WTC11 (cell line): Measurements from ENCODE around the gene DUOX2. TPM values are rescaled to one million over a fixed set of nuclear protein-coding genes. Genes with fewer than 3 reads are reported as not detected.

Experiments used
- ATAC-seq: fragments of 200-7000 bp; cut with Tn5 transposase; 2 replicates; pipeline ENCODE4 v1.10.0; 2021; ENCODE audit warnings: mild to moderate bottlenecking, moderate library complexity
- CTCF ChIA-PET: fragments of 300-600 bp; sonication (Branson Sonifier 250); formaldehyde crosslinking; loops from one replicate; lab custom pipeline; 2021; ENCODE audit warnings: antibody characterized with exemption; lab: Charles Lee
- POLR2A ChIA-PET: fragments of 350-600 bp; sonication (Branson Sonifier 250); formaldehyde crosslinking; loops from one replicate; lab custom pipeline; 2021; ENCODE audit warnings: antibody characterized with exemption; lab: Charles Lee
- DNase-seq: peaks from one replicate; pipeline ENCODE4 v3.0.0; 2021; ENCODE audit warnings: low spot score
- H3K27ac Mint-ChIP-seq: 2 replicates; pipeline ENCODE4 v1.8.0; 2021; ENCODE audit warnings: mixed read lengths
- H3K27me3 Mint-ChIP-seq: 2 replicates; pipeline ENCODE4 v1.8.0; 2021; ENCODE audit warnings: low read depth, mild to moderate bottlenecking, moderate library complexity, mixed read lengths
- H3K36me3 Mint-ChIP-seq: 2 replicates; pipeline ENCODE4 v1.8.0; 2021; ENCODE audit warnings: mixed read lengths
- H3K4me1 Mint-ChIP-seq: 2 replicates; pipeline ENCODE4 v1.8.0; 2022; ENCODE audit warnings: mixed read lengths
- H3K4me3 Mint-ChIP-seq: 2 replicates; pipeline ENCODE4 v1.8.0; 2021; ENCODE audit warnings: mild to moderate bottlenecking, moderate library complexity, mixed read lengths
- H3K9me3 Mint-ChIP-seq: 2 replicates; pipeline ENCODE4 v1.8.0; 2021; ENCODE audit warnings: mixed read lengths
- AFF4 ChIP-seq: sonication (generic); formaldehyde crosslinking; IDR thresholded peaks from 2 replicates; pipeline ENCODE4 v1.8.1; 2023; ENCODE audit warnings: mild to moderate bottlenecking, missing genetic modification reagents, borderline replicate concordance
- AR ChIP-seq: fragments of 250-450 bp; sonication (Bioruptor Pico); IDR thresholded peaks from 2 replicates; pipeline ENCODE4 v1.9.0; 2021; ENCODE audit warnings: mild to moderate bottlenecking
- ATF3 ChIP-seq: sonication (generic); formaldehyde crosslinking; conservative IDR thresholded peaks from 2 replicates; pipeline ENCODE4 v1.8.1; 2022; ENCODE audit warnings: mild to moderate bottlenecking, missing genetic modification reagents
- ESRRA ChIP-seq: sonication (generic); formaldehyde crosslinking; IDR thresholded peaks from 2 replicates; pipeline ENCODE4 v1.8.1; 2022; ENCODE audit warnings: mild to moderate bottlenecking, missing genetic modification reagents, borderline replicate concordance
- FOXP1 ChIP-seq: sonication (generic); formaldehyde crosslinking; IDR thresholded peaks from 2 replicates; pipeline ENCODE4 v1.8.0; 2022; ENCODE audit warnings: missing genetic modification reagents, mild to moderate bottlenecking, moderate library complexity, borderline replicate concordance
- NFYB ChIP-seq: sonication (generic); formaldehyde crosslinking; conservative IDR thresholded peaks from 2 replicates; pipeline ENCODE4 v1.8.0; 2022; ENCODE audit warnings: low read depth, missing genetic modification reagents
- PRDM15 ChIP-seq: sonication (generic); formaldehyde crosslinking; IDR thresholded peaks from 2 replicates; pipeline ENCODE4 v1.8.0; 2022; ENCODE audit warnings: missing genetic modification reagents
- SP1 ChIP-seq: sonication (generic); formaldehyde crosslinking; conservative IDR thresholded peaks from 2 replicates; pipeline ENCODE4 v1.8.1; 2022; ENCODE audit warnings: missing genetic modification reagents
- TCF7 ChIP-seq: sonication (generic); formaldehyde crosslinking; IDR thresholded peaks from 2 replicates; pipeline ENCODE4 v1.8.0; 2022; ENCODE audit warnings: mild to moderate bottlenecking, low read depth, missing genetic modification reagents, moderate library complexity
- ZNF121 ChIP-seq: sonication (generic); formaldehyde crosslinking; IDR thresholded peaks from 2 replicates; pipeline ENCODE4 v1.8.0; 2023; ENCODE audit warnings: missing genetic modification reagents
- ZNF219 ChIP-seq: sonication (generic); formaldehyde crosslinking; IDR thresholded peaks from 2 replicates; pipeline ENCODE4 v1.8.0; 2023; ENCODE audit warnings: missing genetic modification reagents, mild to moderate bottlenecking, borderline replicate concordance
- ZNF263 ChIP-seq: sonication (generic); formaldehyde crosslinking; IDR thresholded peaks from 2 replicates; pipeline ENCODE4 v1.8.1; 2022; ENCODE audit warnings: low read depth, mild to moderate bottlenecking, moderate library complexity, missing genetic modification reagents
- ZNF317 ChIP-seq: sonication (generic); formaldehyde crosslinking; IDR thresholded peaks from 2 replicates; pipeline ENCODE4 v1.8.1; 2023; ENCODE audit warnings: low read depth, mild to moderate bottlenecking, moderate library complexity, missing genetic modification reagents, borderline replicate concordance
- ZNF416 ChIP-seq: fragments of 250-450 bp; sonication (Bioruptor Pico); IDR thresholded peaks from 2 replicates; pipeline ENCODE4 v1.9.0; 2021; ENCODE audit warnings: mild to moderate bottlenecking, inconsistent platforms
- total RNA-seq: library from RNA; stranded (reverse); gene quantifications from 3 replicates; pipeline ENCODE4 v1.2.3, GENCODE V29; 2021
- TF ChIP-seq, protein P1 (sequence below): sonication (generic); formaldehyde crosslinking; IDR thresholded peaks from 2 replicates; pipeline ENCODE4 v1.8.0; 2023; ENCODE audit warnings: missing genetic modification reagents
- TF ChIP-seq, protein P2 (sequence below): sonication (generic); formaldehyde crosslinking; IDR thresholded peaks from 2 replicates; pipeline ENCODE4 v1.8.0; 2022; ENCODE audit warnings: mild to moderate bottlenecking, missing genetic modification reagents

The DUOX2 gene
- total RNA-seq, 1 experiment from 2014 or later, result 0.13 TPM

GRCh38 chr15:45091576-45091975, 22.4 kb downstream of the DUOX2 start (continued):
- TF ChIP-seq AFF4 (CRISPR knock-in tag) (no peak), ZNF317 (CRISPR knock-in tag) (no peak), PRDM15 (CRISPR knock-in tag) (no peak)

- H3K36me3 Mint-ChIP-seq, result no peaks in the 10 kb centered on the region
- DNase-seq, result no peak
- ATAC-seq, result no peak
- no peaks in the 10 kb centered on the region for H3K4me1 Mint-ChIP-seq
- H3K27ac Mint-ChIP-seq, result no peak overlapping the region
- H3K4me3 Mint-ChIP-seq, result no peak overlapping the region
- POLR2A ChIA-PET, result no interaction called here
- H3K9me3 Mint-ChIP-seq, result no peaks in the 10 kb centered on the region
- CTCF ChIA-PET, result interaction anchor here (1.5 kb wide), 1 partner anchor 27 kb away, joined by 3 read pairs; no protein-coding TSS in a partner anchor
- TF ChIP-seq FOXP1 (CRISPR knock-in tag) (no peak), SP1 (CRISPR knock-in tag) (no peak), ATF3 (no peak), ZNF263 (CRISPR knock-in tag) (no peak)
- H3K27me3 Mint-ChIP-seq, result peaks cover 16% of the 10 kb centered on the region
Observed at GRCh38 chr15:45091161-45091560, 22.8 kb downstream of the DUOX2 start.

GRCh38 chr15:45089712-45090373, 24.1 kb downstream of the DUOX2 start:
- CTCF ChIA-PET, result interaction anchor here (1.3 to 2.1 kb wide), 2 partner anchors 28 to 37 kb away, joined by 3 to 9 read pairs; no protein-coding TSS in a partner anchor
- ATAC-seq, result no peak
- Mint-ChIP-seq H3K36me3 (no peaks in the 10 kb centered on the region), H3K9me3 (no peaks in the 10 kb centered on the region), H3K4me3 (no peak overlapping the region), H3K27ac (no peak overlapping the region), H3K27me3 (peaks cover 16% of the 10 kb centered on the region), H3K4me1 (no peaks in the 10 kb centered on the region)
- POLR2A ChIA-PET, result no interaction called here
- no peak for DNase-seq
- TF ChIP-seq PRDM15 (CRISPR knock-in tag) (no peak), ESRRA (CRISPR knock-in tag) (no peak), TCF7 (CRISPR knock-in tag) (no peak), ZNF121 (CRISPR knock-in tag) (no peak), AR (CRISPR knock-in tag) (no peak), ZNF416 (CRISPR knock-in tag) (no peak), NFYB (CRISPR knock-in tag) (no peak), ZNF219 (CRISPR knock-in tag) (no peak)
- TF ChIP-seq, protein P1, sequence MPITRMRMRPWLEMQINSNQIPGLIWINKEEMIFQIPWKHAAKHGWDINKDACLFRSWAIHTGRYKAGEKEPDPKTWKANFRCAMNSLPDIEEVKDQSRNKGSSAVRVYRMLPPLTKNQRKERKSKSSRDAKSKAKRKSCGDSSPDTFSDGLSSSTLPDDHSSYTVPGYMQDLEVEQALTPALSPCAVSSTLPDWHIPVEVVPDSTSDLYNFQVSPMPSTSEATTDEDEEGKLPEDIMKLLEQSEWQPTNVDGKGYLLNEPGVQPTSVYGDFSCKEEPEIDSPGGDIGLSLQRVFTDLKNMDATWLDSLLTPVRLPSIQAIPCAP, result no peak
- TF ChIP-seq, protein P2, sequence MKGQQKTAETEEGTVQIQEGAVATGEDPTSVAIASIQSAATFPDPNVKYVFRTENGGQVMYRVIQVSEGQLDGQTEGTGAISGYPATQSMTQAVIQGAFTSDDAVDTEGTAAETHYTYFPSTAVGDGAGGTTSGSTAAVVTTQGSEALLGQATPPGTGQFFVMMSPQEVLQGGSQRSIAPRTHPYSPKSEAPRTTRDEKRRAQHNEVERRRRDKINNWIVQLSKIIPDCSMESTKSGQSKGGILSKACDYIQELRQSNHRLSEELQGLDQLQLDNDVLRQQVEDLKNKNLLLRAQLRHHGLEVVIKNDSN (CRISPR knock-in tag), result no peak
